HEK293 (cell line): ENCODE measurements around the gene SIGLEC8.
"Not testable (repeated sequence)": the region's sequence is repeated elsewhere in the genome, so short reads cannot be mapped to it uniquely, and the experiment has no call there.

Experiments used
- CTCF ChIA-PET: fragments of 350-600 bp; formaldehyde crosslinking; extraction: SDS; loops from one replicate; lab custom pipeline; 2021; ENCODE audit warnings: antibody characterized with exemption; lab: Yijun Ruan, JAX
- POLR2A ChIA-PET: fragments of 300-600 bp; formaldehyde crosslinking; extraction: SDS; loops from one replicate; lab custom pipeline; 2020; ENCODE audit warnings: antibody characterized with exemption, inconsistent platforms; lab: Yijun Ruan, JAX
- H3K27ac ChIP-seq: fragments of 200-500 bp; sonication (Bioruptor generic); 2 replicates; pipeline ENCODE4 v1.5.1; 2014; ENCODE audit warnings: low read depth, low read length, control low read depth, inconsistent platforms; ENCODE audit errors: extremely low read depth
- H3K36me3 ChIP-seq, 2 experiments: fragments of 200-500 bp in 1 of 2; sonication (Bioruptor generic) in 1 of 2; 1 replicate in 1 of 2; 2 replicates in 1 of 2; pipeline ENCODE4 v1.5.1; 2014 to 2017; ENCODE audit warnings: inconsistent platforms in 2 of 2, low read length in 2 of 2; ENCODE audit not compliant: control insufficient read depth in 2 of 2, insufficient read depth in 1 of 2
- H3K4me1 ChIP-seq: fragments of 200-500 bp; sonication (Bioruptor generic); 2 replicates; pipeline ENCODE4 v1.5.1; 2014; ENCODE audit warnings: mild to moderate bottlenecking, low read length, inconsistent platforms; ENCODE audit not compliant: control insufficient read depth, insufficient read depth
- H3K4me3 ChIP-seq: 2 replicates; pipeline ENCODE4 v1.5.1; 2011; ENCODE audit warnings: low read depth, mild to moderate bottlenecking, control low read depth, low read length, moderate library complexity
- H3K9me3 ChIP-seq: fragments of 200-500 bp; sonication (Bioruptor generic); 2 replicates; pipeline ENCODE4 v1.5.1; 2014; ENCODE audit warnings: low read depth, low read length, inconsistent platforms; ENCODE audit not compliant: control insufficient read depth, insufficient read depth
- ELK4 ChIP-seq: IDR thresholded peaks from 2 replicates; pipeline ENCODE4 v1.6.1; 2011; ENCODE audit warnings: mild to moderate bottlenecking, low read depth, low read length, borderline replicate concordance
- PRDM10 ChIP-seq: fragments of 450-650 bp; formaldehyde crosslinking; IDR thresholded peaks from 2 replicates; pipeline ENCODE4 v1.5.1; 2016; ENCODE audit warnings: missing biosample characterization, missing genetic modification characterization
- REPIN1 ChIP-seq: fragments of 450-650 bp; formaldehyde crosslinking; IDR thresholded peaks from 2 replicates; pipeline ENCODE4 v1.5.1; 2017; ENCODE audit warnings: missing biosample characterization, missing genetic modification characterization, low read depth
- ZEB2 ChIP-seq: fragments of 450-650 bp; formaldehyde crosslinking; IDR thresholded peaks from 2 replicates; pipeline ENCODE4 v1.5.1; 2016; ENCODE audit warnings: missing biosample characterization, missing genetic modification characterization
- ZNF184 ChIP-seq: fragments of 450-650 bp; IDR thresholded peaks from 2 replicates; pipeline ENCODE4 v1.5.1; 2018; ENCODE audit warnings: missing biosample characterization, mild to moderate bottlenecking, missing genetic modification characterization
- ZNF2 ChIP-seq: fragments of 450-650 bp; formaldehyde crosslinking; IDR thresholded peaks from 2 replicates; pipeline ENCODE4 v1.5.1; 2016; ENCODE audit warnings: missing biosample characterization, missing genetic modification characterization
- ZNF23 ChIP-seq: fragments of 450-650 bp; formaldehyde crosslinking; IDR thresholded peaks from 2 replicates; pipeline ENCODE4 v1.5.1; 2016; ENCODE audit warnings: missing biosample characterization, missing genetic modification characterization, borderline replicate concordance
- ZNF26 ChIP-seq: fragments of 450-650 bp; formaldehyde crosslinking; IDR thresholded peaks from 2 replicates; pipeline ENCODE4 v1.5.1; 2016; ENCODE audit warnings: missing biosample characterization, missing genetic modification characterization
- ZNF350 ChIP-seq: fragments of 450-650 bp; formaldehyde crosslinking; IDR thresholded peaks from 2 replicates; pipeline ENCODE4 v1.5.0; 2017; ENCODE audit warnings: missing biosample characterization, mild to moderate bottlenecking, missing genetic modification characterization
- ZNF391 ChIP-seq: fragments of 450-650 bp; formaldehyde crosslinking; IDR thresholded peaks from 2 replicates; pipeline ENCODE4 v1.5.1; 2016; ENCODE audit warnings: low read depth, missing biosample characterization, missing genetic modification characterization, borderline replicate concordance
- ZNF48 ChIP-seq: fragments of 450-650 bp; formaldehyde crosslinking; IDR thresholded peaks from 2 replicates; pipeline ENCODE4 v1.5.1; 2016; ENCODE audit warnings: missing biosample characterization, missing genetic modification characterization
- ZNF624 ChIP-seq: fragments of 450-650 bp; formaldehyde crosslinking; IDR thresholded peaks from 2 replicates; pipeline ENCODE4 v1.5.1; 2017; ENCODE audit warnings: missing biosample characterization, missing genetic modification characterization
- ZNF629 ChIP-seq: fragments of 450-650 bp; formaldehyde crosslinking; IDR thresholded peaks from 2 replicates; pipeline ENCODE4 v1.5.1; 2017; ENCODE audit warnings: missing biosample characterization, missing genetic modification characterization
- ZNF645 ChIP-seq: fragments of 450-650 bp; formaldehyde crosslinking; IDR thresholded peaks from 2 replicates; pipeline ENCODE4; 2016; ENCODE audit warnings: missing biosample characterization, missing genetic modification characterization
- ZNF654 ChIP-seq: fragments of 450-650 bp; formaldehyde crosslinking; IDR thresholded peaks from 2 replicates; pipeline ENCODE4 v1.5.1; 2016; ENCODE audit warnings: low read depth, missing biosample characterization, missing genetic modification characterization
- ZNF658 ChIP-seq: fragments of 450-650 bp; formaldehyde crosslinking; IDR thresholded peaks from 2 replicates; pipeline ENCODE4; 2016; ENCODE audit warnings: missing biosample characterization, missing genetic modification characterization
- ZNF692 ChIP-seq: fragments of 450-650 bp; formaldehyde crosslinking; IDR thresholded peaks from 2 replicates; pipeline ENCODE4 v1.5.1; 2016; ENCODE audit warnings: missing biosample characterization, missing genetic modification characterization
- ZNF777 ChIP-seq: fragments of 450-650 bp; formaldehyde crosslinking; IDR thresholded peaks from 2 replicates; pipeline ENCODE4 v1.5.1; 2017; ENCODE audit warnings: missing biosample characterization, missing genetic modification characterization, borderline replicate concordance

SIGLEC8 gene

GRCh38 chr19:51501594-51502263 is 43.5 kb upstream of the SIGLEC8 start, which contains the start of gene SIGLEC12:
Gene SIGLEC12, minus strand, starts transcription at chr19:51501800. Its CDS starts 67 bp downstream, at chr19:51501733.
- no peak for TF ChIP-seq ZNF26 (tag by site-specific recombination)
- no peak for TF ChIP-seq ZEB2 (tag by site-specific recombination)
- TF ChIP-seq ZNF654 (tag by site-specific recombination): no peak
- TF ChIP-seq PRDM10 (tag by site-specific recombination): no peak
- TF ChIP-seq ZNF692 (tag by site-specific recombination): no peak
- Histone ChIP-seq H3K9me3 (no peaks in the 10 kb centered on the region), H3K36me3 (no peaks in the 10 kb centered on the region), H3K4me1 (no peaks in the 10 kb centered on the region), H3K27ac (no peak within 1 kb of the TSS), H3K4me3 (no peak within 1 kb of the TSS)
- ChIA-PET CTCF (interaction anchor here (1.2 to 5.7 kb wide), 2 partner anchors 13 to 29 kb away, joined by 3 to 48 read pairs; no protein-coding TSS in a partner anchor), POLR2A (no interaction called here)

GRCh38 chr19:51500931-51501330 is 42.7 kb upstream of the SIGLEC8 start:
- H3K9me3 ChIP-seq, POLR2A ChIA-PET, H3K4me3 ChIP-seq, H3K4me1 ChIP-seq, H3K36me3 ChIP-seq, H3K27ac ChIP-seq, CTCF ChIA-PET: not testable (repeated sequence)

GRCh38 chr19:51497666-51498065 is 39.4 kb upstream of the SIGLEC8 start:
- TF ChIP-seq ZNF48 (tag by site-specific recombination): no peak
- TF ChIP-seq ZNF23 (tag by site-specific recombination): no peak
- Histone ChIP-seq H3K27ac (no peak overlapping the region), H3K4me1 (no peaks in the 10 kb centered on the region), H3K9me3 (no peaks in the 10 kb centered on the region; the same call in 1 of the 2 replicates), H3K36me3 (no peaks in the 10 kb centered on the region), H3K4me3 (no peak overlapping the region)
- ChIA-PET POLR2A (no interaction called here), CTCF (interaction anchor here (1.8 kb wide), 1 partner anchor 17 kb away, joined by 5 read pairs; no protein-coding TSS in a partner anchor)

GRCh38 chr19:51493776-51494175 is 35.5 kb upstream of the SIGLEC8 start:
- H3K9me3 ChIP-seq: no peaks in the 10 kb centered on the region; the same call in 1 of the 2 replicates
- POLR2A ChIA-PET: no interaction called here
- no peaks in the 10 kb centered on the region for H3K4me1 ChIP-seq
- no peaks in the 10 kb centered on the region for H3K36me3 ChIP-seq
- no peak overlapping the region for H3K4me3 ChIP-seq
- CTCF ChIA-PET: no interaction called here
- no peak overlapping the region for H3K27ac ChIP-seq
- TF ChIP-seq ZNF624 (tag by site-specific recombination) (no peak), ZNF391 (tag by site-specific recombination) (no peak), ZNF350 (tag by site-specific recombination) (no peak), REPIN1 (no peak), ZNF2 (tag by site-specific recombination) (no peak), ZNF658 (tag by site-specific recombination) (no peak), ZNF184 (tag by site-specific recombination) (no peak), ELK4 (no peak), ZNF629 (tag by site-specific recombination) (no peak), ZNF645 (tag by site-specific recombination) (no peak), ZNF777 (no peak)
